GM10266 (cell line): ENCODE results near the gene RARB.

Source experiments
- DNase-seq: peaks from one replicate; pipeline ENCODE4 v3.0.0; 2012; ENCODE audit errors: extremely low spot score
- CTCF ChIP-seq: IDR thresholded peaks from 2 replicates; pipeline ENCODE4 v1.5.1; 2012; ENCODE audit warnings: mild to moderate bottlenecking, low read depth; ENCODE audit not compliant: control insufficient read depth, insufficient read depth; ENCODE audit errors: missing control alignments

The RARB gene

GRCh38 chr3:25555695-25556437, 127.8 kb downstream of the RARB start:
- DNase-seq = no peak
- no peak for TF ChIP-seq CTCF

DNA sequence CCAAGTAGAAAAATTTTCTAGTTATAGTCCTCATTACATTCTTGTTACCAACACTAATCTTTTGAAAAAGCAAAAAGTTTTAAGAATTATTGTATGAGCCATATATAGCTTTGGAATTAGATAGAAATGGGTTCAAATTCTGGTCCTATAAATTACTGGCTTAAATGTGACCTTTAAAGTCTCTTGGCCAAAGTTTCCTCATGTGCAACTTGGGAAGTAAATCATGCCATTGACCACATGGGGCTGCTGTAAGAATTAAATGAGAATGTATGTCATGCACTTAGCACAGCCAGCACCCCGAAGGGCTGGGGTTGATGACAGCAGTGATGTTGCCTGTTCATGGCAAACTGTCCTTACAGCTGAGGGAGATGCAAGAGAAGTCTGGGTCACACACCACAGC, 128.4 kb downstream of the RARB start:
- DNase-seq = no peak
- no peak for TF ChIP-seq CTCF

DNA sequence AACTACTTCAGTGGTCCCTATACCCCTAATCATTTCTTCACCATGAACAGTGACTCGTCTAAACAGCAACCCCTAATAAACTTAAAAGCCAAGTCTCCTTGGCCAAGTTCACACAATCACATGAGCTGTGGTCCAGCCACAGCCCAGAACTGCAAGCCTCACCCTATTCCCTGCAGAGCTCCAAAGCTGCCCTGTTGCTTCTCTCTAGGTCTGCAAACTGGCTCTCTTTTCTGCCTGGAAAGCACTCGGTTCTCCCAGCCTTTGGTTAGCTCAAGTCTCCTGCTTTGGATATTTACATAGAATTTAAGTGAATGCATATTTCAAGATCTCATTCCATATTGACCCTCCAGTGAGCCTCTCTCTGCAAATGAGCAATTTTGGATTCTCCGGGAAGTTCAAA, 129.6 kb downstream of the RARB start:
- no peak for TF ChIP-seq CTCF
- no peak for DNase-seq

DNA sequence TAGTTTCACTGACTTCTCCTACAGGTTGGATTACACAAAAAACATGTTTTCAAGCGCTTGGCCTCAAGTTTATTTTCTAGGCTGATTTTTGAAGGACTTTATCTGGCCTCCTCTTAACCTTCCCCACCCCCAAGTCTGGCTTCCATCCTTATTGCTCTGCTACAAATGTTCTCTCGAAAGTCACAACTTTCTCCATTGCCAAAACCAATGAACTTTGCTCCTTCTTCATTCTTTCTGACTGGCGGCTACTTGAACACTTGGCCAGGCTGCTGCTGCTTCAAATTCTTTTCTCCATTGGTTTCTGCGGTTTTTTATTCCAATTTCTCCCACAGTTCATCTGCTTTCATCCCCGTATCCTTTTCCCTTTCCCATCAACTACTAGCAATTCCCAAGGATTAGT, 130.1 kb downstream of the RARB start:
- no peak for TF ChIP-seq CTCF
- no peak for DNase-seq

DNA sequence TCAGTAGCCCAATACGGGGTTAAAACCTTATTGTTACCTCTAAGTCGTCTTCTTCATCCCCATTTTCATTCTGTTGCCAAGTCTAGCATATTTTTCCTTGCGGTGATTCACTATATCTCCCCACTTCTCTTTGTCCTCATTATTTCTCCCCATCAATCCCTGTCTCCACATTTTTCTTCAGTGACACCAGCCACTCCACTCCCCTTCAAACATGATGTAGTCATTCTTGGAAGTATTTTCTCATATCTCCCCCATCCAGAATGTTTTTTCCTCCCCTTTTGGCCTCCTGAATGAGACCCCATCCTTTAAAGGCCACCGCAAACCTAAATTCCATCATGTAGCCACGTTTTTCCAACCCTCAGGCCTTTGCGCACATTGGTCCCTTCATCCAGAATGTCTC, 130.7 kb downstream of the RARB start:
- no peak for TF ChIP-seq CTCF
- DNase-seq = no peak

DNA sequence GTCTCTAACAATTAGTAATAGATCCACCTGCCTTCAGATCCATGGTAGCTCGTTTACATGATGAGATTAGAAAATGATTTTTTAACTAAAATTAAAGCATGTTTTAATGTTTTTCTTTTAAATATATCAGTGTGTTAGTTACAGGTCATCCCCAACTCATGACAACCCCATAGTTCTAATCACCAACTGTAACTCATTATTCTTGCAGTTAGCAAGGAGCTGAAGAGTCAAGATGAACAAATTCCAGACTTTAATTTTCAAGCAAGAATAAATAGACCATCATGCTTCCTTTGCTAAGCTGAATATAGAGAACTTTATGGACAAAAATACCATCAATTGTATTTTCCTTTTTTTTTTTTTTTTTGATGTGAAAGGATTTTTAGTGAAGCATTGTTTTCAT, 135.5 kb downstream of the RARB start:
- no peak for TF ChIP-seq CTCF
- no peak for DNase-seq

DNA sequence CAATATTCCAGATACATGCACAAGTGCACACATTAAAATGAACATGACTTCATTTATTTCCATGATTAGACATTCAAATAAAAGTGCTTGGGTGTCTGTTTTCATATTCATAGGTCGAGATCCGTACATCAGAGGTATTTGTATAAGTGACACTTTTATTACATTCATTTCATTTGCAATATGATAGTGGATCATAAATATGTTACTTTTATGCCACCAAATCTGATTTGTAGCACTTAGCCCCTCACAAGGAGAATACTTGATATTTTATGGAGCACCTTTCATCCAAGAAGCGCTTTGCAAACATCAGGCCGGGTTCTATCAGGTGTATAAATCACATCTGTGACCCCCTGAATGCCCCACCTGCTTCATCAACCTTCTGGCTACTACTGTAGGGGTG, 136.0 kb downstream of the RARB start:
- no peak for DNase-seq
- no peak for TF ChIP-seq CTCF
